Measurements from ENCODE around the gene ZC3H7A. TPM values are rescaled to one million over a fixed set of nuclear protein-coding genes. Genes with fewer than 3 reads are reported as not detected.
A peak's percentile ranks its signal among the peaks of the same experiment; 100 is the strongest.

ZC3H7A gene
- total and polyA plus RNA-seq, 10 of the 15 experiments (the other 5 are each of a cell fraction or from before 2014, with no cell fraction given): 46.3 to 188 (median 68.6) TPM

DNA sequence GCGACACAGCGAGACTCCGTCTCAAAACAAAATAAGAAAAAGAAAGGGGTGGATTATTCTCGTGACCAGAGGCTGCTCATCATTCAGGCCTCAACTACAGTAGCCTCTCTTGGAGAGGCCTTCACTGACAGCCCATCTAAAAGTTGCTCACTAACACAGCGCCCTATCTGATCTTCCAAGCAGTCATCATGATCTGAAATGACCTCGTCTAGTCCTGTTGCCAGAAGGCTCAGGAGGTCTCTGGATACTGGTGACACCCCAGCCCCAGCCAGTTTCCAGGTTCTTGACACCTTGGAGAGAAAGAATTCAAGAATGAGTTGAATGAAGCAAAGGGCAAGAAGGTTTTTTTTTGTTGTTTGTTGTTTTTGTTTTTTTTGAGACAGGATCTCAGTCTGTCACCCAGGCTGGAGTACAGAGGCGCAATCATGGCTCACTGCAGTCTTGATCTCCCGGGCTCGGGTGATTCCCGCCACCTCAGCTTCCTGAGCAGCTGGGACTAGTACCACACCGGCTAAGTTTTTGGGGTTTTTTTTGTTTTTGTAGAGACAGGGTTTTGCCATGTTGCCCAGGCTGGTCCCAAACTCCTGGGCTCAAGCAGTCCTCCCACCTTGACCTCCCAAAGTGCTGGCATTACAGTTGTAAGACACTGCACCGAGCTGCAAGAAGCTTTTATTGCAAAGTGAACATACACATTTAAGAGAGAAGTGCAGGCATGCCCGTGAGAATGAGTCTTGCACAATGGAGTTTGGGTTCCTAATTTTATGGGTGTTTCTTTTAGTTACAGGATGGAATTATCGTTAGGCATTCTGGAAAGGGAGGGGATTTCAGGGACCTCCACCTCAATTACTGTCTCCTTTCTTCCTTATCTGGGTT, 2.7 kb upstream of the ZC3H7A start:
- Histone ChIP-seq H3K4me2 (ENCODE audit: control insufficient read depth, insufficient read depth) (peak overlapping the region; percentile 93), H3K27me3 (replicated peaks in 1 of 2; ENCODE audit: control insufficient read depth in 2 of 2, insufficient read depth in 2 of 2, low read length in 1 of 2) (no peaks in the 10 kb centered on the region), H3K4me1 (ENCODE audit: control insufficient read depth, insufficient read depth, low read length) (peaks cover 25% of the 10 kb centered on the region), H2AFZ (ENCODE audit: control insufficient read depth, low read depth, low read length) (peak overlapping the region; percentile 17; the same call in 1 of the 2 replicates), H3K79me2 (ENCODE audit: control insufficient read depth, insufficient read depth, low read length) (peaks cover 54% of the 10 kb centered on the region), H4K20me1 (ENCODE audit: control insufficient read depth, insufficient read depth) (no peaks in the 10 kb centered on the region), H3K9ac (ENCODE audit: control insufficient read depth, insufficient read depth, low read length) (peak overlapping the region; percentile 53), H3K9me3 (replicated peaks; ENCODE audit: control insufficient read depth, insufficient read depth, low read length) (no peaks in the 10 kb centered on the region), H3K4me3 (peak overlapping the region; percentile 99), H3K36me3 (ENCODE audit: control insufficient read depth in 2 of 2, insufficient read depth in 2 of 2, low read length in 1 of 2) (no peaks in the 10 kb centered on the region), H3K27ac (ENCODE audit: control insufficient read depth, insufficient read depth) (peak overlapping the region; percentile 76)
- ChIA-PET CTCF (interaction anchor here (0.6 to 7.9 kb wide), 11 partner anchors 11 to 1528 kb away, joined by 3 to 62 read pairs (median 15); partner anchors contain the start of gene TXNDC11), SMC1A (ENCODE audit: uncharacterized antibody, unreplicated experiment) (interaction anchor here (0.6 to 11.9 kb wide), 15 partner anchors 8 to 111 kb away, joined by 3 to 124 read pairs (median 5); partner anchors contain the start of gene TXNDC11), RAD21 (ENCODE audit: unreplicated experiment) (interaction anchor here (0.6 to 10.7 kb wide), 16 partner anchors 13 to 392 kb away, joined by 3 to 174 read pairs (median 8); partner anchors contain the start of gene TXNDC11), POLR2A (interaction anchor here (1.2 to 12.7 kb wide), 6 partner anchors 8 to 219 kb away, joined by 7 to 410 read pairs (median 15); partner anchors contain the start of gene TXNDC11)
- TF ChIP-seq NBN (IDR thresholded peaks at IDR 0.05) (0 out of 2 replicates have a peak, but pooled peaks have one; percentile 16), RUNX3 (IDR thresholded peaks at IDR 0.05; ENCODE audit: low read length) (peak; percentile 48), MLLT1 (IDR thresholded peaks at IDR 0.05) (no peak), TCF12 (IDR thresholded peaks at IDR 0.05; ENCODE audit: low read depth, low read length) (0 out of 2 replicates have a peak, but pooled peaks have one; percentile 30), NRF1 (conservative IDR thresholded peaks at IDR 0.05; ENCODE audit: low read depth, low read length) (no peak), RB1 (IDR thresholded peaks at IDR 0.05; ENCODE audit: borderline replicate concordance) (peak; percentile 38; the same call in 1 of the 2 replicates), YY1 (IDR thresholded peaks at IDR 0.05; ENCODE audit: low read depth, low read length) (0 out of 2 replicates have a peak, but pooled peaks have one; percentile 20), RBBP5 (conservative IDR thresholded peaks at IDR 0.05) (no peak), HDGF (IDR thresholded peaks at IDR 0.05) (0 out of 2 replicates have a peak, but pooled peaks have one; percentile 12), BCL11A (IDR thresholded peaks at IDR 0.05; ENCODE audit: low read depth, low read length) (no peak), ZNF687 (IDR thresholded peaks at IDR 0.05) (no peak), NFXL1 (IDR thresholded peaks at IDR 0.05; ENCODE audit: borderline replicate concordance) (no peak), SRF (IDR thresholded peaks at IDR 0.05; ENCODE audit: low read depth in 2 of 2, low read length in 2 of 2) (no peak), ZSCAN29 (IDR thresholded peaks at IDR 0.05) (no peak)
- in situ Hi-C loops (cut with MboI) (loop anchor here (25.0 kb wide), 1 partner anchor 262 kb away; a partner anchor contains a TSS), intact Hi-C loops (cut with micrococcal nuclease; ENCODE audit: unreplicated experiment) (no loop called here)
- 29% methylated on average over 14 of the region's 14 CpGs for WGBS (ENCODE audit: insufficient coverage, insufficient replicate concordance, low lambda C conversion rate, missing lambda C conversion rate)
- no peak for FAIRE-seq
- BruUV-seq (replicated peaks): no TSS peak
- DNase-seq (ENCODE audit: low read depth, low spot score): no peak
- ATAC-seq: peak; percentile 13; the same call in 2 of the 3 replicates
